GM12878 (cell line): ENCODE measurements around the gene ZMIZ1.

Experiments
- ATF2 ChIP-seq: IDR thresholded peaks from 2 replicates; pipeline ENCODE4 v1.6.1; 2012; ENCODE audit warnings: low read length, inconsistent platforms
- EP300 ChIP-seq, 2 experiments: fragments of 150-350 bp in 1 of 2; IDR thresholded peaks; 2 replicates each; pipeline ENCODE4 v1.6.1; 2011 to 2012; ENCODE audit warnings: low read depth in 2 of 2, low read length in 2 of 2, borderline replicate concordance in 1 of 2, improper control_type of control experiment in 1 of 2, inconsistent platforms in 1 of 2; ENCODE audit not compliant: control insufficient read depth in 1 of 2
- EZH2 ChIP-seq: IDR thresholded peaks from 2 replicates; pipeline ENCODE4 v1.6.1; 2012; ENCODE audit warnings: low read depth, mild to moderate bottlenecking, control low read depth, inconsistent platforms, low read length, borderline replicate concordance; ENCODE audit not compliant: control insufficient read depth
- NKRF ChIP-seq: fragments of 450-650 bp; conservative IDR thresholded peaks from 2 replicates; pipeline ENCODE4 v1.6.1; 2017; ENCODE audit warnings: mild to moderate bottlenecking, moderate library complexity
- POLR2AphosphoS5 ChIP-seq: IDR thresholded peaks from 2 replicates; pipeline ENCODE4 v1.6.1; 2011; ENCODE audit warnings: mild to moderate bottlenecking, low read length, inconsistent platforms
- RAD21 ChIP-seq: IDR thresholded peaks from 2 replicates; pipeline ENCODE4 v1.6.1; 2011; ENCODE audit warnings: mild to moderate bottlenecking, low read depth, low read length, moderate library complexity; ENCODE audit not compliant: insufficient read depth
- SIN3A ChIP-seq: IDR thresholded peaks from 2 replicates; pipeline ENCODE4 v1.6.1; 2012; ENCODE audit warnings: low read depth, low read length, improper control_type of control experiment
- SMC3 ChIP-seq: IDR thresholded peaks from 2 replicates; pipeline ENCODE4 v1.6.1; 2011; ENCODE audit warnings: low read length, improper control_type of control experiment, borderline replicate concordance
- SREBF2 ChIP-seq: IDR thresholded peaks from 2 replicates; pipeline ENCODE4 v1.6.1; 2012; ENCODE audit warnings: mild to moderate bottlenecking, low read length
- TF ChIP-seq, protein P1 (sequence below), 3 experiments: IDR thresholded peaks in 2 of 3; conservative IDR thresholded peaks in 1 of 3; 2 replicates each; pipeline ENCODE4 v1.5.1; 2011; ENCODE audit warnings: low read depth in 3 of 3, low read length in 3 of 3, mild to moderate bottlenecking in 3 of 3, control low read depth in 2 of 3, moderate library complexity in 2 of 3, inconsistent platforms in 1 of 3, mixed read lengths in 1 of 3; ENCODE audit not compliant: control insufficient read depth in 2 of 3, insufficient read depth in 1 of 3; ENCODE audit errors: extremely low read depth in 1 of 3
- TF ChIP-seq, protein P2 (sequence below): IDR thresholded peaks from 2 replicates; pipeline ENCODE4 v1.6.1; 2011; ENCODE audit warnings: mild to moderate bottlenecking, low read depth, low read length, moderate library complexity; ENCODE audit not compliant: insufficient replicate concordance

- TF ChIP-seq EZH2 (no peak), RAD21 (no peak), EP300 (IDR thresholded peaks at IDR 0.05; ENCODE audit: borderline replicate concordance in 1 of 2, control insufficient read depth in 1 of 2, low read depth in 2 of 2, low read length in 2 of 2) (no peak), ATF2 (no peak), SMC3 (no peak), POLR2AphosphoS5 (no peak), SREBF2 (no peak), SIN3A (no peak), NKRF (no peak)
- TF ChIP-seq, protein P1, sequence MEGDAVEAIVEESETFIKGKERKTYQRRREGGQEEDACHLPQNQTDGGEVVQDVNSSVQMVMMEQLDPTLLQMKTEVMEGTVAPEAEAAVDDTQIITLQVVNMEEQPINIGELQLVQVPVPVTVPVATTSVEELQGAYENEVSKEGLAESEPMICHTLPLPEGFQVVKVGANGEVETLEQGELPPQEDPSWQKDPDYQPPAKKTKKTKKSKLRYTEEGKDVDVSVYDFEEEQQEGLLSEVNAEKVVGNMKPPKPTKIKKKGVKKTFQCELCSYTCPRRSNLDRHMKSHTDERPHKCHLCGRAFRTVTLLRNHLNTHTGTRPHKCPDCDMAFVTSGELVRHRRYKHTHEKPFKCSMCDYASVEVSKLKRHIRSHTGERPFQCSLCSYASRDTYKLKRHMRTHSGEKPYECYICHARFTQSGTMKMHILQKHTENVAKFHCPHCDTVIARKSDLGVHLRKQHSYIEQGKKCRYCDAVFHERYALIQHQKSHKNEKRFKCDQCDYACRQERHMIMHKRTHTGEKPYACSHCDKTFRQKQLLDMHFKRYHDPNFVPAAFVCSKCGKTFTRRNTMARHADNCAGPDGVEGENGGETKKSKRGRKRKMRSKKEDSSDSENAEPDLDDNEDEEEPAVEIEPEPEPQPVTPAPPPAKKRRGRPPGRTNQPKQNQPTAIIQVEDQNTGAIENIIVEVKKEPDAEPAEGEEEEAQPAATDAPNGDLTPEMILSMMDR (IDR thresholded peaks at IDR 0.05 in 2 of 3, conservative IDR thresholded peaks at IDR 0.05 in 1 of 3; ENCODE audit: control insufficient read depth in 2 of 3, extremely low read depth in 1 of 3, insufficient read depth in 1 of 3, low read depth in 3 of 3, low read length in 3 of 3) = no peak
- TF ChIP-seq, protein P2, sequence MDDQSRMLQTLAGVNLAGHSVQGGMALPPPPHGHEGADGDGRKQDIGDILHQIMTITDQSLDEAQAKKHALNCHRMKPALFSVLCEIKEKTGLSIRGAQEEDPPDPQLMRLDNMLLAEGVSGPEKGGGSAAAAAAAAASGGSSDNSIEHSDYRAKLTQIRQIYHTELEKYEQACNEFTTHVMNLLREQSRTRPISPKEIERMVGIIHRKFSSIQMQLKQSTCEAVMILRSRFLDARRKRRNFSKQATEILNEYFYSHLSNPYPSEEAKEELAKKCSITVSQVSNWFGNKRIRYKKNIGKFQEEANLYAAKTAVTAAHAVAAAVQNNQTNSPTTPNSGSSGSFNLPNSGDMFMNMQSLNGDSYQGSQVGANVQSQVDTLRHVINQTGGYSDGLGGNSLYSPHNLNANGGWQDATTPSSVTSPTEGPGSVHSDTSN = no peak
These were observed 63.3 kb downstream of the ZMIZ1 start for GRCh38 chr10:79131836-79132631.
